GM23338 (cell line): Measurements from ENCODE around the gene CYP27A1.

Source experiments
- CREB1 ChIP-seq: fragments of 250-450 bp; sonication (Bioruptor Pico); IDR thresholded peaks from 2 replicates; pipeline ENCODE4 v1.5.0; 2020; ENCODE audit warnings: low read depth, mild to moderate bottlenecking, moderate library complexity
- EZH2 ChIP-seq: fragments of 200-600 bp; sonication (generic); IDR thresholded peaks from one replicate; pipeline ENCODE4 v1.8.0; 2017; ENCODE audit warnings: antibody characterized with exemption, mild to moderate bottlenecking, low read depth; ENCODE audit not compliant: unreplicated experiment
- EZH2phosphoT487 ChIP-seq: fragments of 200-600 bp; sonication (generic); IDR thresholded peaks from one replicate; pipeline ENCODE4 v1.8.1; 2018; ENCODE audit warnings: antibody characterized with exemption; ENCODE audit not compliant: unreplicated experiment
- JUNB ChIP-seq: IDR thresholded peaks from one replicate; pipeline ENCODE4 v1.6.1; 2016; ENCODE audit warnings: antibody characterized with exemption; ENCODE audit not compliant: unreplicated experiment
- NANOG ChIP-seq: IDR thresholded peaks from 2 replicates; pipeline ENCODE4 v1.6.1; 2016; ENCODE audit warnings: antibody characterized with exemption, borderline replicate concordance
- POLR2AphosphoS5 ChIP-seq: IDR thresholded peaks from 2 replicates; pipeline ENCODE4 v1.6.1; 2016; ENCODE audit warnings: antibody characterized with exemption, low read depth
- STAT1 ChIP-seq: IDR thresholded peaks from one replicate; pipeline ENCODE4 v1.6.1; 2016; ENCODE audit warnings: antibody characterized with exemption; ENCODE audit not compliant: unreplicated experiment
- ZNF114 ChIP-seq: fragments of 250-450 bp; sonication (Bioruptor Pico); IDR thresholded peaks from 2 replicates; pipeline ENCODE4 v1.5.0; 2020; ENCODE audit warnings: mild to moderate bottlenecking, moderate library complexity
- ZNF331 ChIP-seq: fragments of 250-450 bp; sonication (Bioruptor Pico); IDR thresholded peaks from 2 replicates; pipeline ENCODE4 v1.5.0; 2020; ENCODE audit warnings: low read depth, mild to moderate bottlenecking, moderate library complexity
- TF ChIP-seq, protein P1 (sequence below), 2 experiments: fragments of 200-600 bp in 1 of 2; sonication (generic) in 1 of 2; conservative IDR thresholded peaks; 2 replicates each; pipeline versions ENCODE4 v1.5.1 to v1.6.1; 2016 to 2017; ENCODE audit warnings: antibody characterized with exemption in 2 of 2, low read depth in 2 of 2, mild to moderate bottlenecking in 2 of 2, moderate library complexity in 1 of 2
- TF ChIP-seq, protein P2 (sequence below): IDR thresholded peaks from one replicate; pipeline ENCODE4 v1.6.1; 2018; ENCODE audit warnings: antibody characterized with exemption; ENCODE audit not compliant: unreplicated experiment
- TF ChIP-seq, protein P3 (sequence below): fragments of 250-450 bp; sonication (Bioruptor Pico); IDR thresholded peaks from 2 replicates; pipeline ENCODE4 v1.5.0; 2020; ENCODE audit warnings: mild to moderate bottlenecking, moderate library complexity
- TF ChIP-seq, protein P4 (sequence below): IDR thresholded peaks from 2 replicates; pipeline ENCODE4 v1.6.1; 2016; ENCODE audit warnings: antibody characterized with exemption

DNA sequence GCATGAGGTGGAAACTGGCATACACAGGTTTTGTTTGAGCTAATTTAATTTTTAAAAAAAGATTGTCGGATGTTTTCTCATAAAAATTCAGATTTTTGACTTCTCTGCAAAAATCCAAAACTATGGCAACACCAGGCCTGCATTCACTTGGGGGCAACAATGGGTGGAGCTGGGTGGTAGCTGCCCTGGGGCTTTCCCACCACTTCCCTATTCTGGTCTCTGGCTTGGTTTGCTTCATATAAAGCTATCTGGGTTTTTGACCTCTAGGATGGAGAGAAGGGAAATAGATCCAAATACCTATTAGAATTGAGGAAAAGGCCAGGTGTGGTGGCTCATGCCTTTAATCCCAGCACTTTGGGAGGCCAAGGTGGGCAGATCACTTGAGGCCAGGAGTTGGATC is 5.5 kb upstream of the CYP27A1 start:
- TF ChIP-seq CREB1 (CRISPR knock-in tag) (no peak), EZH2 (no peak), ZNF114 (CRISPR knock-in tag) (no peak), EZH2phosphoT487 (no peak), STAT1 (no peak), POLR2AphosphoS5 (no peak), JUNB (no peak), ZNF331 (CRISPR knock-in tag) (no peak), NANOG (no peak)
- TF ChIP-seq, protein P1, sequence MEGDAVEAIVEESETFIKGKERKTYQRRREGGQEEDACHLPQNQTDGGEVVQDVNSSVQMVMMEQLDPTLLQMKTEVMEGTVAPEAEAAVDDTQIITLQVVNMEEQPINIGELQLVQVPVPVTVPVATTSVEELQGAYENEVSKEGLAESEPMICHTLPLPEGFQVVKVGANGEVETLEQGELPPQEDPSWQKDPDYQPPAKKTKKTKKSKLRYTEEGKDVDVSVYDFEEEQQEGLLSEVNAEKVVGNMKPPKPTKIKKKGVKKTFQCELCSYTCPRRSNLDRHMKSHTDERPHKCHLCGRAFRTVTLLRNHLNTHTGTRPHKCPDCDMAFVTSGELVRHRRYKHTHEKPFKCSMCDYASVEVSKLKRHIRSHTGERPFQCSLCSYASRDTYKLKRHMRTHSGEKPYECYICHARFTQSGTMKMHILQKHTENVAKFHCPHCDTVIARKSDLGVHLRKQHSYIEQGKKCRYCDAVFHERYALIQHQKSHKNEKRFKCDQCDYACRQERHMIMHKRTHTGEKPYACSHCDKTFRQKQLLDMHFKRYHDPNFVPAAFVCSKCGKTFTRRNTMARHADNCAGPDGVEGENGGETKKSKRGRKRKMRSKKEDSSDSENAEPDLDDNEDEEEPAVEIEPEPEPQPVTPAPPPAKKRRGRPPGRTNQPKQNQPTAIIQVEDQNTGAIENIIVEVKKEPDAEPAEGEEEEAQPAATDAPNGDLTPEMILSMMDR (conservative IDR thresholded peaks at IDR 0.05; ENCODE audit: low read depth in 2 of 2), result no peak
- TF ChIP-seq, protein P2, sequence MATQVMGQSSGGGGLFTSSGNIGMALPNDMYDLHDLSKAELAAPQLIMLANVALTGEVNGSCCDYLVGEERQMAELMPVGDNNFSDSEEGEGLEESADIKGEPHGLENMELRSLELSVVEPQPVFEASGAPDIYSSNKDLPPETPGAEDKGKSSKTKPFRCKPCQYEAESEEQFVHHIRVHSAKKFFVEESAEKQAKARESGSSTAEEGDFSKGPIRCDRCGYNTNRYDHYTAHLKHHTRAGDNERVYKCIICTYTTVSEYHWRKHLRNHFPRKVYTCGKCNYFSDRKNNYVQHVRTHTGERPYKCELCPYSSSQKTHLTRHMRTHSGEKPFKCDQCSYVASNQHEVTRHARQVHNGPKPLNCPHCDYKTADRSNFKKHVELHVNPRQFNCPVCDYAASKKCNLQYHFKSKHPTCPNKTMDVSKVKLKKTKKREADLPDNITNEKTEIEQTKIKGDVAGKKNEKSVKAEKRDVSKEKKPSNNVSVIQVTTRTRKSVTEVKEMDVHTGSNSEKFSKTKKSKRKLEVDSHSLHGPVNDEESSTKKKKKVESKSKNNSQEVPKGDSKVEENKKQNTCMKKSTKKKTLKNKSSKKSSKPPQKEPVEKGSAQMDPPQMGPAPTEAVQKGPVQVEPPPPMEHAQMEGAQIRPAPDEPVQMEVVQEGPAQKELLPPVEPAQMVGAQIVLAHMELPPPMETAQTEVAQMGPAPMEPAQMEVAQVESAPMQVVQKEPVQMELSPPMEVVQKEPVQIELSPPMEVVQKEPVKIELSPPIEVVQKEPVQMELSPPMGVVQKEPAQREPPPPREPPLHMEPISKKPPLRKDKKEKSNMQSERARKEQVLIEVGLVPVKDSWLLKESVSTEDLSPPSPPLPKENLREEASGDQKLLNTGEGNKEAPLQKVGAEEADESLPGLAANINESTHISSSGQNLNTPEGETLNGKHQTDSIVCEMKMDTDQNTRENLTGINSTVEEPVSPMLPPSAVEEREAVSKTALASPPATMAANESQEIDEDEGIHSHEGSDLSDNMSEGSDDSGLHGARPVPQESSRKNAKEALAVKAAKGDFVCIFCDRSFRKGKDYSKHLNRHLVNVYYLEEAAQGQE, result no peak
- TF ChIP-seq, protein P3, sequence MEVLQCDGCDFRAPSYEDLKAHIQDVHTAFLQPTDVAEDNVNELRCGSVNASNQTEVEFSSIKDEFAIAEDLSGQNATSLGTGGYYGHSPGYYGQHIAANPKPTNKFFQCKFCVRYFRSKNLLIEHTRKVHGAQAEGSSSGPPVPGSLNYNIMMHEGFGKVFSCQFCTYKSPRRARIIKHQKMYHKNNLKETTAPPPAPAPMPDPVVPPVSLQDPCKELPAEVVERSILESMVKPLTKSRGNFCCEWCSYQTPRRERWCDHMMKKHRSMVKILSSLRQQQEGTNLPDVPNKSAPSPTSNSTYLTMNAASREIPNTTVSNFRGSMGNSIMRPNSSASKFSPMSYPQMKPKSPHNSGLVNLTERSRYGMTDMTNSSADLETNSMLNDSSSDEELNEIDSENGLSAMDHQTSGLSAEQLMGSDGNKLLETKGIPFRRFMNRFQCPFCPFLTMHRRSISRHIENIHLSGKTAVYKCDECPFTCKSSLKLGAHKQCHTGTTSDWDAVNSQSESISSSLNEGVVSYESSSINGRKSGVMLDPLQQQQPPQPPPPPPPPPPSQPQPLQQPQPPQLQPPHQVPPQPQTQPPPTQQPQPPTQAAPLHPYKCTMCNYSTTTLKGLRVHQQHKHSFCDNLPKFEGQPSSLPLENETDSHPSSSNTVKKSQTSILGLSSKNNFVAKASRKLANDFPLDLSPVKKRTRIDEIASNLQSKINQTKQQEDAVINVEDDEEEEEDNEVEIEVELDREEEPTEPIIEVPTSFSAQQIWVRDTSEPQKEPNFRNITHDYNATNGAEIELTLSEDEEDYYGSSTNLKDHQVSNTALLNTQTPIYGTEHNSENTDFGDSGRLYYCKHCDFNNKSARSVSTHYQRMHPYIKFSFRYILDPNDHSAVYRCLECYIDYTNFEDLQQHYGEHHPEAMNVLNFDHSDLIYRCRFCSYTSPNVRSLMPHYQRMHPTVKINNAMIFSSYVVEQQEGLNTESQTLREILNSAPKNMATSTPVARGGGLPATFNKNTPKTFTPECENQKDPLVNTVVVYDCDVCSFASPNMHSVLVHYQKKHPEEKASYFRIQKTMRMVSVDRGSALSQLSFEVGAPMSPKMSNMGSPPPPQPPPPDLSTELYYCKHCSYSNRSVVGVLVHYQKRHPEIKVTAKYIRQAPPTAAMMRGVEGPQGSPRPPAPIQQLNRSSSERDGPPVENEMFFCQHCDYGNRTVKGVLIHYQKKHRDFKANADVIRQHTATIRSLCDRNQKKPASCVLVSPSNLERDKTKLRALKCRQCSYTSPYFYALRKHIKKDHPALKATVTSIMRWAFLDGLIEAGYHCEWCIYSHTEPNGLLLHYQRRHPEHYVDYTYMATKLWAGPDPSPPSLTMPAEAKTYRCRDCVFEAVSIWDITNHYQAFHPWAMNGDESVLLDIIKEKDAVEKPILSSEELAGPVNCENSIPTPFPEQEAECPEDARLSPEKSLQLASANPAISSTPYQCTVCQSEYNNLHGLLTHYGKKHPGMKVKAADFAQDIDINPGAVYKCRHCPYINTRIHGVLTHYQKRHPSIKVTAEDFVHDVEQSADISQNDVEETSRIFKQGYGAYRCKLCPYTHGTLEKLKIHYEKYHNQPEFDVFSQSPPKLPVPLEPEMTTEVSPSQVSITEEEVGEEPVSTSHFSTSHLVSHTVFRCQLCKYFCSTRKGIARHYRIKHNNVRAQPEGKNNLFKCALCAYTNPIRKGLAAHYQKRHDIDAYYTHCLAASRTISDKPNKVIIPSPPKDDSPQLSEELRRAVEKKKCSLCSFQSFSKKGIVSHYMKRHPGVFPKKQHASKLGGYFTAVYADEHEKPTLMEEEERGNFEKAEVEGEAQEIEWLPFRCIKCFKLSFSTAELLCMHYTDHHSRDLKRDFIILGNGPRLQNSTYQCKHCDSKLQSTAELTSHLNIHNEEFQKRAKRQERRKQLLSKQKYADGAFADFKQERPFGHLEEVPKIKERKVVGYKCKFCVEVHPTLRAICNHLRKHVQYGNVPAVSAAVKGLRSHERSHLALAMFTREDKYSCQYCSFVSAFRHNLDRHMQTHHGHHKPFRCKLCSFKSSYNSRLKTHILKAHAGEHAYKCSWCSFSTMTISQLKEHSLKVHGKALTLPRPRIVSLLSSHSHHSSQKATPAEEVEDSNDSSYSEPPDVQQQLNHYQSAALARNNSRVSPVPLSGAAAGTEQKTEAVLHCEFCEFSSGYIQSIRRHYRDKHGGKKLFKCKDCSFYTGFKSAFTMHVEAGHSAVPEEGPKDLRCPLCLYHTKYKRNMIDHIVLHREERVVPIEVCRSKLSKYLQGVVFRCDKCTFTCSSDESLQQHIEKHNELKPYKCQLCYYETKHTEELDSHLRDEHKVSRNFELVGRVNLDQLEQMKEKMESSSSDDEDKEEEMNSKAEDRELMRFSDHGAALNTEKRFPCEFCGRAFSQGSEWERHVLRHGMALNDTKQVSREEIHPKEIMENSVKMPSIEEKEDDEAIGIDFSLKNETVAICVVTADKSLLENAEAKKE (CRISPR knock-in tag), result no peak
- TF ChIP-seq, protein P4, sequence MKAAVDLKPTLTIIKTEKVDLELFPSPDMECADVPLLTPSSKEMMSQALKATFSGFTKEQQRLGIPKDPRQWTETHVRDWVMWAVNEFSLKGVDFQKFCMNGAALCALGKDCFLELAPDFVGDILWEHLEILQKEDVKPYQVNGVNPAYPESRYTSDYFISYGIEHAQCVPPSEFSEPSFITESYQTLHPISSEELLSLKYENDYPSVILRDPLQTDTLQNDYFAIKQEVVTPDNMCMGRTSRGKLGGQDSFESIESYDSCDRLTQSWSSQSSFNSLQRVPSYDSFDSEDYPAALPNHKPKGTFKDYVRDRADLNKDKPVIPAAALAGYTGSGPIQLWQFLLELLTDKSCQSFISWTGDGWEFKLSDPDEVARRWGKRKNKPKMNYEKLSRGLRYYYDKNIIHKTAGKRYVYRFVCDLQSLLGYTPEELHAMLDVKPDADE, result no peak
